ENCODE results near the gene INO80.

The INO80 gene

DNA sequence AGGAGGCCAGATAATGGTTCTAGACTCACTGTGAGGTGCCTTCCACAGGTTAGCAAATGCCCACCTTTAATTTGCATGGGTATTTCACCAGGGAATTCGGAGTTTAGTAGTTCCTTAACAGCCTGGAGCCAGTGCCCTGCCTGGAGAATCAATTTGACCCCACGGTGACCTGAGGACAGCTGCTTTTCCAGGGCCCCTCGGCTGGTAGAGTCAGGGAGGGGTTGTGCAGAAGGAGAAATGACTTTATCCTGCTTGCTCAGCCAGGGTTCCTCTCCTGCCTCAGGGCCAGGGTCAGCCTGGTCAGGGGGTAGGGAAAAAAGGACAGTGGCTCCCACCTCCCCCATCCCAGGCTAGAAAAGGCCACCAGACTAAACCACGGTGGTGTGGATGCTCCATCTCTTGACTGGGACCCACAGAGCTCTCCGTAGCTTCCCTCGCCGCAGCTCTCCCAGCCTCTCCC, 175.0 kb downstream of the INO80 start:
- Histone ChIP-seq H3K36me3 (ENCODE audit: control insufficient read depth, insufficient read depth, low read length) (no peaks in the 10 kb centered on the region), H3K27me3 (replicated peaks; ENCODE audit: control insufficient read depth, insufficient read depth, low read length) (no peaks in the 10 kb centered on the region), H3K4me3 (replicated peaks; ENCODE audit: low read depth, low read length) (peak overlapping the region; percentile 57)
- no peak for DNase-seq (ENCODE audit: extremely low read depth, insufficient read length)
- TF ChIP-seq, protein P1, sequence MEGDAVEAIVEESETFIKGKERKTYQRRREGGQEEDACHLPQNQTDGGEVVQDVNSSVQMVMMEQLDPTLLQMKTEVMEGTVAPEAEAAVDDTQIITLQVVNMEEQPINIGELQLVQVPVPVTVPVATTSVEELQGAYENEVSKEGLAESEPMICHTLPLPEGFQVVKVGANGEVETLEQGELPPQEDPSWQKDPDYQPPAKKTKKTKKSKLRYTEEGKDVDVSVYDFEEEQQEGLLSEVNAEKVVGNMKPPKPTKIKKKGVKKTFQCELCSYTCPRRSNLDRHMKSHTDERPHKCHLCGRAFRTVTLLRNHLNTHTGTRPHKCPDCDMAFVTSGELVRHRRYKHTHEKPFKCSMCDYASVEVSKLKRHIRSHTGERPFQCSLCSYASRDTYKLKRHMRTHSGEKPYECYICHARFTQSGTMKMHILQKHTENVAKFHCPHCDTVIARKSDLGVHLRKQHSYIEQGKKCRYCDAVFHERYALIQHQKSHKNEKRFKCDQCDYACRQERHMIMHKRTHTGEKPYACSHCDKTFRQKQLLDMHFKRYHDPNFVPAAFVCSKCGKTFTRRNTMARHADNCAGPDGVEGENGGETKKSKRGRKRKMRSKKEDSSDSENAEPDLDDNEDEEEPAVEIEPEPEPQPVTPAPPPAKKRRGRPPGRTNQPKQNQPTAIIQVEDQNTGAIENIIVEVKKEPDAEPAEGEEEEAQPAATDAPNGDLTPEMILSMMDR (IDR thresholded peaks at IDR 0.05; ENCODE audit: insufficient read depth, low read length, poor library complexity, severe bottlenecking), result no peak

DNA sequence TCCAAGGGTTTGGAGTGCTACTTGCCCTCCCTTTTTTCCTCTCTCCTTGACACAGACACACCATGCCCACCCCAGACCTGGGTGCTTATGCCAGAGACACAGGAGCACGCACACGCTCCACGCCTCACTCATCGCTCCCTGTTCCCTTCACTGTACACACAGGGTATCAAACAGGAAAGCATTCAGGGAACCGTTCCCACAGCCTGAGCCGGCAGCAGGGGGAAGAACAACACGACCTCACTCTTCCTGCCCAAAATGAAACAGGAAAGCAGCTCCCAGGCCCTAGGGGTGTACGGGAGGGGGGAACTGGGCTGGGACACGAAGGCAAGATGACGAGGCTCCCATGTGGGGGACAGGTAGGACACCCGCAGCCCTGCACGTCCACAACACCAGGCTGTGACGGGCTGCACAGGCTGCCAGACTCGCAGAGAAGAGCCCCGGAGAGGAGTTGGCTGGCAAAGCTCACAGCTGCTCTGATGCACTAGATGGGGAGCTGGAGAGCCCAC, 175.7 kb downstream of the INO80 start:
- DNase-seq (ENCODE audit: extremely low read depth, insufficient read length), result no peak
- no peaks in the 10 kb centered on the region for H3K27me3 ChIP-seq (replicated peaks; ENCODE audit: control insufficient read depth, insufficient read depth, low read length)
- TF ChIP-seq, protein P1 (IDR thresholded peaks at IDR 0.05; ENCODE audit: insufficient read depth, low read length, poor library complexity, severe bottlenecking), result no peak
- no peak overlapping the region for H3K4me3 ChIP-seq (replicated peaks; ENCODE audit: low read depth, low read length)
- no peaks in the 10 kb centered on the region for H3K36me3 ChIP-seq (ENCODE audit: control insufficient read depth, insufficient read depth, low read length)

DNA sequence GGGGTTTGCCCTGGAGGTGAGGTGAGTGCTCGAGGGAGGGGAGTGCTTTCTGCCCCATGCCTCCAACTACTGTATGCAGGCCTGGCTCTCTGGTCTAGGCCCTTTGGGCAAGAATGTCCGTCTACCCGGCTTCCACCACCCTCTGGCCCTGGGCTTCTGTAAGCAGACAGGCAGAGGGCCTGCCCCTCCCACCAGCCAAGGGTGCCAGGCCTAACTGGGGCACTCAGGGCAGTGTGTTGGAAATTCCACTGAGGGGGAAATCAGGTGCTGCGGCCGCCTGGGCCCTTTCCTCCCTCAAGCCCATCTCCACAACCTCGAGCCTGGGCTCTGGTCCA, 177.6 kb downstream of the INO80 start:
- TF ChIP-seq, protein P1 (IDR thresholded peaks at IDR 0.05; ENCODE audit: insufficient read depth, low read length, poor library complexity, severe bottlenecking), result no peak
- H3K36me3 ChIP-seq (ENCODE audit: control insufficient read depth, insufficient read depth, low read length), result no peaks in the 10 kb centered on the region
- DNase-seq (ENCODE audit: extremely low read depth, insufficient read length), result no peak
- no peaks in the 10 kb centered on the region for H3K27me3 ChIP-seq (replicated peaks; ENCODE audit: control insufficient read depth, insufficient read depth, low read length)
- no peak overlapping the region for H3K4me3 ChIP-seq (replicated peaks; ENCODE audit: low read depth, low read length)

DNA sequence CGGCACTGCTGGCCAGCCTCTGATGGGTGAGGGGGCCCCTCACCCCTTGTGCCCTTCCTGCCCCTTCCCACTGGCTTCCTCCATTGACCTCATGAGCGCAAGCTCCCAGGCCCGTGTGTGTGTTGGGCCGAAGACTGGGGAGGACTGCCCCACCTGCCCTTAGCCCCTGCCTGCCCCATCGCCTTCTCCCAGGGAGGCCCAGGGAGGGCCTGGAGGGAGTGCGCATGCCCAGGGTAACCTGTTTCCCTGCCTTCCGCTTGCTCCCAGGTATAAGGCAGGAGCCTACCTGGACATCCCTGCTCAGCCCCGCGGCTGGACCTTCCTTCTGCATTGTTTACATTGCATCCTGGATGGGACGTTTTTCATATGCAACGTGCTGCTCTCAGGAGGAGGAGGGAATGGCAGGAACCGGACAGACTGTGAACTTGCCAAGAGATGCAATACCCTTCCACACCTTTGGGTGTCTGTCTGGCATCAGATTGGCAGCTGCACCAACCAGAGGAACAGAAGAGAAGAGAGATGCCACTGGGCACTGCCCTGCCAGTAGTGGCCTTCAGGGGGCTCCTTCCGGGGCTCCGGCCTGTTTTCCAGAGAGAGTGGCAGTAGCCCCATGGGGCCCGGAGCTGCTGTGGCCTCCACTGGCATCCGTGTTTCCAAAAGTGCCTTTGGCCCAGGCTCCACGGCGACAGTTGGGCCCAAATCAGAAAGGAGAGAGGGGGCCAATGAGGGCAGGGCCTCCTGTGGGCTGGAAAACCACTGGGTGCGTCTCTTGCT, 178.1 kb downstream of the INO80 start:
- no peak for DNase-seq (ENCODE audit: extremely low read depth, insufficient read length)
- TF ChIP-seq, protein P1 (IDR thresholded peaks at IDR 0.05; ENCODE audit: insufficient read depth, low read length, poor library complexity, severe bottlenecking), result peak; percentile 30
- Histone ChIP-seq H3K36me3 (ENCODE audit: control insufficient read depth, insufficient read depth, low read length) (no peaks in the 10 kb centered on the region), H3K4me3 (replicated peaks; ENCODE audit: low read depth, low read length) (no peak overlapping the region), H3K27me3 (replicated peaks; ENCODE audit: control insufficient read depth, insufficient read depth, low read length) (no peaks in the 10 kb centered on the region)

DNA sequence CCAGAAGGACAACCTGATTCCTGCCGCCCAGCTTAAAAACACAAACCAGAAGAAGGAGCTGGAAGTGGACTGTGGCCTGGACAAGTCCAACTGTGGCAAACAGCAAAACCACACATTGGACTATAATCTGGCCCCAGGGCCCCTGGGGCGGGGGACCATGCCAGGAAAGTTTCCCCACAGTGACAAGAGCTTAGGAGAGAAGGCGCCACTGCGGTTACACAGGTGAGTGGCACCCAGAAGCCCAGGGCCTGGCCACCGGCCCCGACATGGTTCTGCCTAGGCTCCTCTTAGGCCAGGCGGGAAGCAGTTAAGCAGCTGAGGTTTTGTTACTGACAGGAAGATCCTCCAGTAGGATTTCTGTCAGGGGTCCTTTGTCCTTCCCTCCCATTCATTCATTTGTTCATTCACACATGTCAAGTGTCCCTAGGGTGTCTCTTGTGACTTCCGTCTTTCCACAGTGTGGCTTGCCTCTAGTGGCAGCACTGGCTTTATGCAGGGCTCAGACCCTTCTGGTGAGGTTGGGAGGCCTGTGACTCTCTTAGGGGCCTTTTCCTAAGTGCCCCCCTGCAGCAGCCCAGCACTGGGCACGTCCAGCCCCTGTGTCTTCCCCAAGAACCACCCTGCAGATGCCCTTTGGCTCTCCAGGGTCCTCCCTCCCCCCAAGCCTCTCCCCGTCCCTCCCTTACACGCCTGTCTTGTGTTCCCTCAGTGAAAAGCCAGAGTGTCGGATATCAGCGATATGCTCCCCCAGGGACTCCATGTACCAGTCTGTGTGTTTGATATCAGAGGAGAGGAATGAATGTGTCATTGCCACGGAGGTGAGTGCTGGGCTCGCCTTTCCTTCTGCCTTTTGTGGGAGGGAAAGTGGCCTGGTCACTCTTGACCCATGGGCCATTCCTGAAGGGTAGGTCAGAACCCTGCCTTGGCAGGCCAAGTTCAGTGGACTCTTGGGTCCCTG, 179.1 kb downstream of the INO80 start:
- TF ChIP-seq, protein P1 (IDR thresholded peaks at IDR 0.05; ENCODE audit: insufficient read depth, low read length, poor library complexity, severe bottlenecking), result peak; percentile 10
- H3K36me3 ChIP-seq (ENCODE audit: control insufficient read depth, insufficient read depth, low read length), result no peaks in the 10 kb centered on the region
- H3K4me3 ChIP-seq (replicated peaks; ENCODE audit: low read depth, low read length), result no peak overlapping the region
- no peaks in the 10 kb centered on the region for H3K27me3 ChIP-seq (replicated peaks; ENCODE audit: control insufficient read depth, insufficient read depth, low read length)
- DNase-seq (ENCODE audit: extremely low read depth, insufficient read length), result no peak

All from GM06990 (cell line).